Suprapubic skin (tissue), 4 donors: ENCODE data around the gene FERMT1. TPM values are rescaled to one million over a fixed set of nuclear protein-coding genes. Genes with fewer than 3 reads are reported as not detected.
"Not testable (repeated sequence)": the region's sequence is repeated elsewhere in the genome, so short reads cannot be mapped to it uniquely, and the experiment has no call there.

Experiments used
- DNase-seq, 2 donors: peaks; one replicate each; pipeline ENCODE4 v3.0.0-alpha.2; 2019; ENCODE audit warnings: low spot score in 2 of 2
- H3K27ac ChIP-seq: fragments of 200-600 bp; sonication (generic); one replicate; pipeline ENCODE4 v1.5.1; 2019
- H3K27me3 ChIP-seq: fragments of 200-600 bp; sonication (generic); one replicate; pipeline ENCODE4 v1.5.1; 2019
- H3K36me3 ChIP-seq: fragments of 200-600 bp; sonication (generic); one replicate; pipeline ENCODE4 v1.5.1; 2019
- H3K4me1 ChIP-seq: fragments of 200-600 bp; sonication (generic); one replicate; pipeline ENCODE4 v1.5.1; 2019
- H3K4me3 ChIP-seq: fragments of 200-600 bp; sonication (generic); one replicate; pipeline ENCODE4 v1.5.1; 2019; ENCODE audit warnings: mild to moderate bottlenecking
- H3K9me3 ChIP-seq: fragments of 200-600 bp; sonication (generic); one replicate; pipeline ENCODE4 v1.5.1; 2019
- EP300 ChIP-seq: sonication (generic); formaldehyde crosslinking; IDR thresholded peaks from one replicate; pipeline ENCODE4 v1.6.1; 2017; ENCODE audit warnings: antibody characterized with exemption
- POLR2A ChIP-seq, 2 donors: fragments of 450-650 bp; IDR thresholded peaks; one replicate each; pipeline ENCODE4 v1.6.1; 2017; ENCODE audit warnings: antibody characterized with exemption in 2 of 2, mild to moderate bottlenecking in 2 of 2, moderate library complexity in 2 of 2
- POLR2AphosphoS5 ChIP-seq, 3 donors: sonication (generic); formaldehyde crosslinking; IDR thresholded peaks; one replicate each; pipeline ENCODE4 v1.6.1; 2017; ENCODE audit warnings: antibody characterized with exemption in 3 of 3
- WGBS: methylation state at CpG from one replicate; pipeline ENCODE4 v1.1.5; 2018; 5-methylcytosine and 5-hydroxymethylcytosine counted together
- total RNA-seq, 4 donors: library from RNA; depleted of rRNA; stranded (reverse); fragments of >200 nt; gene quantifications; one replicate each; pipeline ENCODE4 v1.1.0, GENCODE V29; 2016
- TF ChIP-seq, protein P1 (sequence below), 2 donors: fragments of 200-600 bp in 1 of 2; fragments of 450-650 bp in 1 of 2; sonication (generic) in 1 of 2; IDR thresholded peaks; one replicate each; pipeline ENCODE4 v1.5.1; 2016 to 2019; ENCODE audit warnings: antibody characterized with exemption in 2 of 2, mild to moderate bottlenecking in 1 of 2, moderate library complexity in 1 of 2

FERMT1 gene
- total RNA-seq, 4 donors from 2014 or later = 32.9 to 53.4 (median 37.5) TPM

GRCh38 chr20:6055161-6055783 lies 67.6 kb downstream of the FERMT1 start:
- H3K9me3 ChIP-seq = no peaks in the 10 kb centered on the region
- TF ChIP-seq POLR2AphosphoS5 (IDR thresholded peaks at IDR 0.05) = no peak
- TF ChIP-seq EP300 = no peak
- no peak for TF ChIP-seq POLR2A (IDR thresholded peaks at IDR 0.05)
- TF ChIP-seq, protein P1, sequence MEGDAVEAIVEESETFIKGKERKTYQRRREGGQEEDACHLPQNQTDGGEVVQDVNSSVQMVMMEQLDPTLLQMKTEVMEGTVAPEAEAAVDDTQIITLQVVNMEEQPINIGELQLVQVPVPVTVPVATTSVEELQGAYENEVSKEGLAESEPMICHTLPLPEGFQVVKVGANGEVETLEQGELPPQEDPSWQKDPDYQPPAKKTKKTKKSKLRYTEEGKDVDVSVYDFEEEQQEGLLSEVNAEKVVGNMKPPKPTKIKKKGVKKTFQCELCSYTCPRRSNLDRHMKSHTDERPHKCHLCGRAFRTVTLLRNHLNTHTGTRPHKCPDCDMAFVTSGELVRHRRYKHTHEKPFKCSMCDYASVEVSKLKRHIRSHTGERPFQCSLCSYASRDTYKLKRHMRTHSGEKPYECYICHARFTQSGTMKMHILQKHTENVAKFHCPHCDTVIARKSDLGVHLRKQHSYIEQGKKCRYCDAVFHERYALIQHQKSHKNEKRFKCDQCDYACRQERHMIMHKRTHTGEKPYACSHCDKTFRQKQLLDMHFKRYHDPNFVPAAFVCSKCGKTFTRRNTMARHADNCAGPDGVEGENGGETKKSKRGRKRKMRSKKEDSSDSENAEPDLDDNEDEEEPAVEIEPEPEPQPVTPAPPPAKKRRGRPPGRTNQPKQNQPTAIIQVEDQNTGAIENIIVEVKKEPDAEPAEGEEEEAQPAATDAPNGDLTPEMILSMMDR (IDR thresholded peaks at IDR 0.05) = no peak
- H3K27ac ChIP-seq = no peak overlapping the region
- H3K36me3 ChIP-seq = no peaks in the 10 kb centered on the region
- peaks cover 27% of the 10 kb centered on the region for H3K27me3 ChIP-seq
- no peak for DNase-seq
- WGBS = 81% methylated on average over 10 of the region's 10 CpGs
- no peak overlapping the region for H3K4me3 ChIP-seq
- H3K4me1 ChIP-seq = peaks cover 12% of the 10 kb centered on the region

DNA sequence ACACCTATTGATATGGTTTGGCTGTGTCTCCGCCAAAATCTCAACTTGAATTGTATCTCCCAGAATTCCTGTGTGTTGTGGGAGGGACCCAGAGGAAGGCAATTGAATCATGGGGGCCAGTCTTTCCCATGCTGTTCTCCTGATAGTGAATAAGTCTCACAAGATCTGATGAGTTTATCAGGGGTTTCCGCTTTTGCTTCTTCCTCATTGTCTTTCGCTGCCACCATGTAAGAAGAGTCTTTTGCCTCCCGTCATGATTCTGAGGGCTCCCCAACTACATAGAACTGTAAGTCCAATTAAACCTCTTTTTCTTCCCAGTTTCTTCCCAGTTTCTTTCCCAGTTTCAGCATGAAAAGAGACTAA lies 68.2 kb downstream of the FERMT1 start:
- not testable (repeated sequence) for H3K27ac ChIP-seq, DNase-seq, H3K36me3 ChIP-seq, H3K4me3 ChIP-seq, H3K9me3 ChIP-seq
- WGBS = 77% methylated on average over 4 of the region's 4 CpGs
- H3K4me1 ChIP-seq = peaks cover 12% of the 10 kb centered on the region
- peaks cover 27% of the 10 kb centered on the region for H3K27me3 ChIP-seq

- TF ChIP-seq EP300 (no peak), POLR2AphosphoS5 (IDR thresholded peaks at IDR 0.05) (no peak), POLR2A (IDR thresholded peaks at IDR 0.05) (no peak)
- TF ChIP-seq, protein P1 (IDR thresholded peaks at IDR 0.05) = no peak
- WGBS = 38% methylated on average over 13 of the region's 13 CpGs
- DNase-seq = no peak
- Histone ChIP-seq H3K27me3 (peaks cover 27% of the 10 kb centered on the region), H3K27ac (no peak within 1 kb of the TSS), H3K4me3 (no peak within 1 kb of the TSS), H3K36me3 (no peaks in the 10 kb centered on the region), H3K4me1 (peaks cover 12% of the 10 kb centered on the region), H3K9me3 (no peaks in the 10 kb centered on the region)
These were observed 68.8 kb downstream of the FERMT1 start, which contains the start of gene LRRN4 for GRCh38 chr20:6053776-6054688. LRRN4 (minus strand) TSS chr20:6054060; CDS start chr20:6052799, 1,261 bp downstream.

- H3K27me3 ChIP-seq = peaks cover 27% of the 10 kb centered on the region
- peaks cover 12% of the 10 kb centered on the region for H3K4me1 ChIP-seq
- H3K27ac ChIP-seq = no peak overlapping the region
- 63% methylated on average over 7 of the region's 8 CpGs for WGBS
- TF ChIP-seq, protein P1 (IDR thresholded peaks at IDR 0.05) = no peak
- no peak for TF ChIP-seq POLR2A (IDR thresholded peaks at IDR 0.05)
- no peak overlapping the region for H3K4me3 ChIP-seq
- no peaks in the 10 kb centered on the region for H3K9me3 ChIP-seq
- no peak for DNase-seq
- no peaks in the 10 kb centered on the region for H3K36me3 ChIP-seq
These were observed 69.6 kb downstream of the FERMT1 start for GRCh38 chr20:6053064-6053775.

DNA sequence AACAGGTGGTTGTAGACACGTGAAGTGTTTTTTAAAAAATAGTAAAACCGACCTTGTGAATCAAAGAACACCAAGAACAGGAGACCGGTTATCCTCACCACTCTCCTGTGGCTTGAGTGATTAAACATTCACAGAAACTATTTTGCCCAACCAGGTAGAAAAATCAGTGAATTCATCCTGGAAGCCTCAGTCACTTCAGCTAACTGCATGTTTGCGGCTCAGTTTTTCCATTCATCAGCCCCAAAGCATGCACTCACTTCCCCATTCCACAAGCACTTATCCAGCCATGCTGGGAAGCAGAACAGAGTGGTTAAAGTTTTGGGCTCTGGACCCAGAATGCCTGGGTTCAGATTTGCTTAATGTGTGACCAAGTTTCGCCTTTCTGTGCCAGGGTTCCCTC lies 71.3 kb downstream of the FERMT1 start:
- no peak overlapping the region for H3K4me3 ChIP-seq
- TF ChIP-seq, protein P1 (IDR thresholded peaks at IDR 0.05) = no peak
- TF ChIP-seq POLR2A (IDR thresholded peaks at IDR 0.05) (no peak), EP300 (no peak), POLR2AphosphoS5 (IDR thresholded peaks at IDR 0.05) (no peak)
- no peaks in the 10 kb centered on the region for H3K9me3 ChIP-seq
- WGBS = 57% methylated on average over 5 of the region's 5 CpGs
- H3K27ac ChIP-seq = no peak overlapping the region
- DNase-seq = no peak
- peaks cover 12% of the 10 kb centered on the region for H3K4me1 ChIP-seq
- peaks cover 27% of the 10 kb centered on the region for H3K27me3 ChIP-seq
- no peaks in the 10 kb centered on the region for H3K36me3 ChIP-seq
